GM12878 (cell line): ENCODE results near the gene GPBAR1. TPM values are rescaled to one million over a fixed set of nuclear protein-coding genes. Genes with fewer than 3 reads are reported as not detected.

Experiments used
- BACH1 ChIP-seq: fragments of 450-650 bp; IDR thresholded peaks from 2 replicates; pipeline ENCODE4 v1.6.1; 2017; ENCODE audit warnings: mild to moderate bottlenecking, borderline replicate concordance
- BHLHE40 ChIP-seq, 2 experiments: fragments of 450-650 bp in 1 of 2; IDR thresholded peaks; 2 replicates each; pipeline ENCODE4 v1.6.1; 2011 to 2017; ENCODE audit warnings: low read depth in 2 of 2, borderline replicate concordance in 1 of 2, improper control_type of control experiment in 1 of 2, low read length in 1 of 2, mild to moderate bottlenecking in 1 of 2
- BMI1 ChIP-seq: fragments of 450-650 bp; IDR thresholded peaks from 2 replicates; pipeline ENCODE4 v1.6.1; 2016; ENCODE audit warnings: mild to moderate bottlenecking, moderate library complexity, borderline replicate concordance
- CBX3 ChIP-seq: fragments of 200-600 bp; sonication (generic); IDR thresholded peaks from 2 replicates; pipeline ENCODE4 v1.6.1; 2016; ENCODE audit warnings: low read depth, borderline replicate concordance
- CREM ChIP-seq: IDR thresholded peaks from 2 replicates; pipeline ENCODE4 v1.6.1; 2014; ENCODE audit warnings: antibody characterized with exemption, low read depth
- KDM1A ChIP-seq: fragments of 200-600 bp; sonication (generic); IDR thresholded peaks from 2 replicates; pipeline ENCODE4 v1.6.1; 2016; ENCODE audit warnings: borderline replicate concordance
- LARP7 ChIP-seq: fragments of 450-650 bp; IDR thresholded peaks from 2 replicates; pipeline ENCODE4 v1.6.1; 2017; ENCODE audit warnings: mild to moderate bottlenecking
- NBN ChIP-seq: fragments of 450-650 bp; IDR thresholded peaks from 2 replicates; pipeline ENCODE4 v1.6.1; 2016
- NR2C2 ChIP-seq: IDR thresholded peaks from 2 replicates; pipeline ENCODE4 v1.6.1; 2011; ENCODE audit warnings: borderline replicate concordance, low read depth; ENCODE audit not compliant: control insufficient read depth, insufficient read length
- POU2F2 ChIP-seq: IDR thresholded peaks from 3 replicates; pipeline ENCODE4 v1.6.1; 2011; ENCODE audit warnings: low read depth, mild to moderate bottlenecking, low read length, borderline replicate concordance
- SIN3A ChIP-seq: IDR thresholded peaks from 2 replicates; pipeline ENCODE4 v1.6.1; 2012; ENCODE audit warnings: low read depth, low read length, improper control_type of control experiment
- SP1 ChIP-seq: IDR thresholded peaks from one replicate; pipeline ENCODE4 v1.6.1; 2011; ENCODE audit warnings: low read depth, low read length
- SPI1 ChIP-seq: IDR thresholded peaks from 2 replicates; pipeline ENCODE4 v1.6.1; 2011; ENCODE audit warnings: low read depth, mild to moderate bottlenecking, low read length, moderate library complexity, borderline replicate concordance; ENCODE audit not compliant: insufficient read depth
- STAT1 ChIP-seq: fragments of 450-650 bp; conservative IDR thresholded peaks from 2 replicates; pipeline ENCODE4 v1.6.1; 2014; ENCODE audit warnings: antibody characterized with exemption, mild to moderate bottlenecking
- TARDBP ChIP-seq: IDR thresholded peaks from 2 replicates; pipeline ENCODE4 v1.6.1; 2016; ENCODE audit warnings: borderline replicate concordance
- WRNIP1 ChIP-seq: IDR thresholded peaks from 2 replicates; pipeline ENCODE4 v1.6.1; 2011; ENCODE audit warnings: low read depth, low read length, improper control_type of control experiment, borderline replicate concordance
- ZNF217 ChIP-seq: fragments of 450-650 bp; IDR thresholded peaks from 2 replicates; pipeline ENCODE4 v1.6.1; 2017; ENCODE audit warnings: antibody characterized with exemption, mild to moderate bottlenecking
- ZNF622 ChIP-seq: fragments of 450-650 bp; IDR thresholded peaks from 2 replicates; pipeline ENCODE4 v1.6.1; 2017; ENCODE audit warnings: mild to moderate bottlenecking, inconsistent platforms
- polyA plus RNA-seq, 11 experiments: library from polyadenylated mRNA; depleted of rRNA in 4 of 11; unstranded in 6 of 11; stranded (reverse) in 5 of 11; fragments of >200 nt; fragmentation: Nextera tagmentation in 4 of 11; fragmentation: Illumina TruSeq in 1 of 11; extraction: Ambion mirVana in 4 of 11; extraction: Trizol in 1 of 11; gene quantifications; 1 replicate in 1 of 11; 2 replicates in 10 of 11; pipeline versions ENCODE4 v1.2.1 to v1.2.3, GENCODE V29; 2011 to 2016; ENCODE audit warnings: inconsistent platforms in 2 of 11, missing spikeins in 2 of 11, low read depth in 1 of 11
- total RNA-seq, 4 experiments: library from RNA; depleted of rRNA in 3 of 4; stranded (reverse); fragments of >200 nt in 3 of 4; fragmentation: Illumina TruSeq in 1 of 4; extraction: Trizol in 1 of 4; gene quantifications; 2 replicates each; pipeline versions ENCODE4 v1.2.1 to v1.2.3, GENCODE V29; 2013 to 2021
- TF ChIP-seq, protein P1 (sequence below): IDR thresholded peaks from 2 replicates; pipeline ENCODE4 v1.6.1; 2011; ENCODE audit warnings: borderline replicate concordance, low read depth, mild to moderate bottlenecking, moderate library complexity, mixed read lengths, low read length; ENCODE audit not compliant: insufficient read depth; ENCODE audit errors: extremely low read length
- TF ChIP-seq, protein P2 (sequence below): fragments of 450-650 bp; IDR thresholded peaks from 2 replicates; pipeline ENCODE4 v1.6.1; 2017; ENCODE audit warnings: low read depth, mild to moderate bottlenecking, moderate library complexity
- TF ChIP-seq, protein P3 (sequence below): fragments of 450-650 bp; IDR thresholded peaks from 2 replicates; pipeline ENCODE4 v1.6.1; 2017; ENCODE audit warnings: mild to moderate bottlenecking, low read depth, inconsistent platforms; ENCODE audit not compliant: poor library complexity, severe bottlenecking
- TF ChIP-seq, protein P4 (sequence below): fragments of 450-650 bp; IDR thresholded peaks from 2 replicates; pipeline ENCODE4 v1.6.1; 2018; ENCODE audit warnings: mild to moderate bottlenecking, low read depth, moderate library complexity; ENCODE audit not compliant: partially characterized antibody

GPBAR1 gene
- total and polyA plus RNA-seq, 10 of the 15 experiments (the other 5 are each of a cell fraction or from before 2014, with no cell fraction given), result 0.03 to 0.36 (median 0.11) TPM; not detected in 3

DNA sequence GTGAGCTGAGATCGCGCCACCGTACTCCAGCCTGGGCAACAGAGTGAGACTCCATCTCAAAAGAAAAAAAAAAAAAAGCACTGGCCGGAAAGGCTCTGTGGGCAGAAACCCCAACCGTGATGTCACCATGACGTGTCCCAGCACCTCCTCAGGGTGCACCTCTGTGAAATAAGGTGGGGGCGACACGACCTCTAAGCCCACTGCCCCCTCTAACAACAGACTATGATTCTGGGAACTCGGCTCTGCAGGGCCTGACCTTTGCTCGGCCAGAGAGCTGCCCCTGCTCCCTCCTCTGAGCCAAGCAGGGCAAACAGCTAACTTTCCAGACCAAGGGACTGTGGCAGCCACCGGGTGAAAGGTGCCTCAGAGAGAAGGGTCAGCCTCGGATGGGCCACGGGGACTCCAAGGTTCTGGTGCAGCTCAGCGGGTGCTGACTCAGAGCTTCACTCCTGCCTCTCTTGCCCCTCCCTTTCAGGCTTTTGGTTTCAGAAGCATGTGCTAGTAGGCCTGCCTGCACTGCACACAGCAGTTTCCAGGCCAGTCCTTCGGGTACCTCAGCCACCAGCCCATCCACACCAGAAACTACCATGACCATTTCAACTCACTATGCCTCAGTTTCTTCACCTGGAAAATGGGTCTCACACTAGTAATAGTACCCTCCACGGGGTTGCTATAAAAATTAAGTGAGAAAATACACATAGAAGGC is 23.4 kb downstream of the GPBAR1 start (continued):
- TF ChIP-seq BACH1 (peak; percentile 49; the same call in 1 of the 2 replicates), TARDBP (no peak), ZNF217 (no peak), POU2F2 (no peak), CREM (peak; percentile 11; the same call in 1 of the 2 replicates), NR2C2 (no peak), BHLHE40 (IDR thresholded peaks at IDR 0.05; ENCODE audit: borderline replicate concordance in 1 of 2, low read depth in 2 of 2, low read length in 1 of 2) (peak; percentile 16 to 55; a peak in 1 of 4 replicates), CBX3 (no peak), SPI1 (no peak), WRNIP1 (no peak), KDM1A (no peak), BMI1 (no peak), STAT1 (no peak), LARP7 (no peak), NBN (no peak), ZNF622 (no peak), SIN3A (no peak), SP1 (no peak)
- TF ChIP-seq, protein P1, sequence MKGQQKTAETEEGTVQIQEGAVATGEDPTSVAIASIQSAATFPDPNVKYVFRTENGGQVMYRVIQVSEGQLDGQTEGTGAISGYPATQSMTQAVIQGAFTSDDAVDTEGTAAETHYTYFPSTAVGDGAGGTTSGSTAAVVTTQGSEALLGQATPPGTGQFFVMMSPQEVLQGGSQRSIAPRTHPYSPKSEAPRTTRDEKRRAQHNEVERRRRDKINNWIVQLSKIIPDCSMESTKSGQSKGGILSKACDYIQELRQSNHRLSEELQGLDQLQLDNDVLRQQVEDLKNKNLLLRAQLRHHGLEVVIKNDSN, result no peak
- TF ChIP-seq, protein P2, sequence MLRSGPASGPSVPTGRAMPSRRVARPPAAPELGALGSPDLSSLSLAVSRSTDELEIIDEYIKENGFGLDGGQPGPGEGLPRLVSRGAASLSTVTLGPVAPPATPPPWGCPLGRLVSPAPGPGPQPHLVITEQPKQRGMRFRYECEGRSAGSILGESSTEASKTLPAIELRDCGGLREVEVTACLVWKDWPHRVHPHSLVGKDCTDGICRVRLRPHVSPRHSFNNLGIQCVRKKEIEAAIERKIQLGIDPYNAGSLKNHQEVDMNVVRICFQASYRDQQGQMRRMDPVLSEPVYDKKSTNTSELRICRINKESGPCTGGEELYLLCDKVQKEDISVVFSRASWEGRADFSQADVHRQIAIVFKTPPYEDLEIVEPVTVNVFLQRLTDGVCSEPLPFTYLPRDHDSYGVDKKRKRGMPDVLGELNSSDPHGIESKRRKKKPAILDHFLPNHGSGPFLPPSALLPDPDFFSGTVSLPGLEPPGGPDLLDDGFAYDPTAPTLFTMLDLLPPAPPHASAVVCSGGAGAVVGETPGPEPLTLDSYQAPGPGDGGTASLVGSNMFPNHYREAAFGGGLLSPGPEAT, result no peak
- TF ChIP-seq, protein P3, sequence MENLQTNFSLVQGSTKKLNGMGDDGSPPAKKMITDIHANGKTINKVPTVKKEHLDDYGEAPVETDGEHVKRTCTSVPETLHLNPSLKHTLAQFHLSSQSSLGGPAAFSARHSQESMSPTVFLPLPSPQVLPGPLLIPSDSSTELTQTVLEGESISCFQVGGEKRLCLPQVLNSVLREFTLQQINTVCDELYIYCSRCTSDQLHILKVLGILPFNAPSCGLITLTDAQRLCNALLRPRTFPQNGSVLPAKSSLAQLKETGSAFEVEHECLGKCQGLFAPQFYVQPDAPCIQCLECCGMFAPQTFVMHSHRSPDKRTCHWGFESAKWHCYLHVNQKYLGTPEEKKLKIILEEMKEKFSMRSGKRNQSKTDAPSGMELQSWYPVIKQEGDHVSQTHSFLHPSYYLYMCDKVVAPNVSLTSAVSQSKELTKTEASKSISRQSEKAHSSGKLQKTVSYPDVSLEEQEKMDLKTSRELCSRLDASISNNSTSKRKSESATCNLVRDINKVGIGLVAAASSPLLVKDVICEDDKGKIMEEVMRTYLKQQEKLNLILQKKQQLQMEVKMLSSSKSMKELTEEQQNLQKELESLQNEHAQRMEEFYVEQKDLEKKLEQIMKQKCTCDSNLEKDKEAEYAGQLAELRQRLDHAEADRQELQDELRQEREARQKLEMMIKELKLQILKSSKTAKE, result no peak
- TF ChIP-seq, protein P4, sequence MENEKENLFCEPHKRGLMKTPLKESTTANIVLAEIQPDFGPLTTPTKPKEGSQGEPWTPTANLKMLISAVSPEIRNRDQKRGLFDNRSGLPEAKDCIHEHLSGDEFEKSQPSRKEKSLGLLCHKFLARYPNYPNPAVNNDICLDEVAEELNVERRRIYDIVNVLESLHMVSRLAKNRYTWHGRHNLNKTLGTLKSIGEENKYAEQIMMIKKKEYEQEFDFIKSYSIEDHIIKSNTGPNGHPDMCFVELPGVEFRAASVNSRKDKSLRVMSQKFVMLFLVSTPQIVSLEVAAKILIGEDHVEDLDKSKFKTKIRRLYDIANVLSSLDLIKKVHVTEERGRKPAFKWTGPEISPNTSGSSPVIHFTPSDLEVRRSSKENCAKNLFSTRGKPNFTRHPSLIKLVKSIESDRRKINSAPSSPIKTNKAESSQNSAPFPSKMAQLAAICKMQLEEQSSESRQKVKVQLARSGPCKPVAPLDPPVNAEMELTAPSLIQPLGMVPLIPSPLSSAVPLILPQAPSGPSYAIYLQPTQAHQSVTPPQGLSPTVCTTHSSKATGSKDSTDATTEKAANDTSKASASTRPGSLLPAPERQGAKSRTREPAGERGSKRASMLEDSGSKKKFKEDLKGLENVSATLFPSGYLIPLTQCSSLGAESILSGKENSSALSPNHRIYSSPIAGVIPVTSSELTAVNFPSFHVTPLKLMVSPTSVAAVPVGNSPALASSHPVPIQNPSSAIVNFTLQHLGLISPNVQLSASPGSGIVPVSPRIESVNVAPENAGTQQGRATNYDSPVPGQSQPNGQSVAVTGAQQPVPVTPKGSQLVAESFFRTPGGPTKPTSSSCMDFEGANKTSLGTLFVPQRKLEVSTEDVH, result no peak
